ENCODE results near the gene PFN3.

The PFN3 gene

DNA sequence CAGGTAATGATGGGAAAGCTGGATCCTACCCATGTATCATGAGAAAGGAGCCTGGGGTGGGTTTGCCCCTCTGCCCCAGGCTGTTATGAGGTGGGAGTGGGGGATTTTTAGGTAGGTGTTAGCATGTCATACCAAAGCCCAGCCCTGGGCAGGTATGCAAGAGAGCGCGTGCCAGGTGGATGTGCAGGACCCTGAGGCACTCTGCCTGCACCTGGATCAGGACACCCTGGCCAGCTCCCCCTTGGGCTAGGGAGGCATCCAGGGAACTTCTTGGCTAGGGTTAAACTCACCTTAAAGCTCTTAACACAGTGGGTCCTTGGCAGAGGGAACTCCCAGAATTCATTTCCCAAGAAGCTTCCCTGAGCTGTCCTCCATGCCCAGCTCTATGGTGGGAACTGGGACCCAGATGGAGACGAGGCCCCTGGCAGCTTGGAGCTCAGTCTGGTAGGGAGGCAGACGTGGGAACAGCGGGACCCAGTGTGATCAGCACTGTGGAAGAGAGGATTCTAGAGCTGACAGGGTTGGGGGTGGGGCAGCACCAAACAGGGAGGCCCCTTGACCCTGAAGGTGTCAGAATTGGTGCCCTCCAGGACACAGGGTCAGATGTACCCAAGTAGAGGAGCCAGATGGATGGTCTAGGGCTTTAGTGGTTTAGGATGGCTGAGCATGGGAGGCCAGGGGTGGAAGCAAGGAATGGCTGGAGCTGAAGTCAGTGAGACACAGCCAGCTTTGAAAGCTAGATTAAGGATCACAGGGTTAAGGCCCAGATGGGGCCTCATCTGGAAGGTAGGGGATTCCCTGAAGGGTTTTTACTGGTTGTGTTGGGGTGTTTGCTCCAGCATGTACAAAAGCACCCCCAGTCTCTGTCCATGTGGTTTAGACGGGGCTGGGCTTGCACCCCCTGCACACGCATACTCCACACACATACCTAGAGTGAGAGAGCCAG is 43.9 kb upstream of the PFN3 start:
- Histone ChIP-seq H3K27me3 (replicated peaks; ENCODE audit: control insufficient read depth, insufficient read depth, low read length, poor library complexity, severe bottlenecking) (no peaks in the 10 kb centered on the region), H3K9me3 (ENCODE audit: control insufficient read depth, low read length) (no peaks in the 10 kb centered on the region), H3K4me3 (ENCODE audit: insufficient read depth, low read depth, low read length, poor library complexity, severe bottlenecking) (no peak overlapping the region), H3K27ac (ENCODE audit: insufficient read depth, low read length, poor library complexity, severe bottlenecking) (peak overlapping the region; percentile 93), H3K4me1 (ENCODE audit: control insufficient read depth, insufficient read depth, low read length, poor library complexity, severe bottlenecking) (peaks cover 62% of the 10 kb centered on the region), H3K36me3 (ENCODE audit: control insufficient read depth, insufficient read depth, low read length) (peaks cover 37% of the 10 kb centered on the region)
- no peak for DNase-seq

DNA sequence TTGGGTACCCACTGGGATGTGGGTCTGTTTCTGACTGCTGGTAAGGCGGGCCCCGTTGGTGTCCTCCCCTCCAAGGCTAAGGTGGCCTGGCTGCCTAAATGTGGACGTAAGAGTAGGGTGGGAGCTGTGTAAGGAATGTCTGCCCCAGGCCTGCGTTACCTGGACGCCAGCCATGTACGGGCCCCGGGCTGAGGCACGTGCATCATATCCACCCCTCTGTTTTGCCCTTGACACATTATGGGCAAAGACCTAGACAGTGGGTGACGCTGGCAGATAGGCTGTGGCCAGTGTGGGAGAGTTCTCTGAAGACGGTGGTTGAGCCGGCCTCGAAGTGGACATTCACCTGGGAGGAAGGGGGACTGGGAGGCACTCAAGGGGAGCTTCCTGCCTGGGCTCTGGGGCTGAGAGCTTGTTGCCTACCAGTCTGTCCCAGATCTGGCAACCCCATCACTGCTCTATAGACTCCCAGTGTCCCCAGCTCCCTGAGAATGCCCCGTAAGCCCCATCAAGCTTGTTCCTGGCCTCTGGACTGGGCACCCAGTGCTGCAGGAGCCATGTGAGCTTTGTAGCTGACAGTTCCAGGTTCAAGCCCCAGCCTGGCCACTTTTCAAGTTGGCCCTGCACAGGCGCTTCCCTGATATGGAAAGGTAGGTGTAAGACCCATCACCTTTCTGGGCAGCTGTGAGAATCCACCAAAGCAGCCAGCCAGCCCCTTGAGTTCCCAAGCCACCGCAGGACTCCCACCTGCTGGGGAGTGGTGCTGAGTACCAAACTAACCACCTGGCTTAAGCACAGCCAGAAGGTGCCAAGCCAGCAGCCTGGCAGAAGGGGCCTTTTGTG is 42.9 kb upstream of the PFN3 start:
- H3K4me3 ChIP-seq (ENCODE audit: insufficient read depth, low read depth, low read length, poor library complexity, severe bottlenecking): no peak overlapping the region
- no peaks in the 10 kb centered on the region for H3K27me3 ChIP-seq (replicated peaks; ENCODE audit: control insufficient read depth, insufficient read depth, low read length, poor library complexity, severe bottlenecking)
- no peak for DNase-seq
- no peaks in the 10 kb centered on the region for H3K9me3 ChIP-seq (ENCODE audit: control insufficient read depth, low read length)
- peaks cover 43% of the 10 kb centered on the region for H3K36me3 ChIP-seq (ENCODE audit: control insufficient read depth, insufficient read depth, low read length)
- H3K4me1 ChIP-seq (ENCODE audit: control insufficient read depth, insufficient read depth, low read length, poor library complexity, severe bottlenecking): peaks cover 66% of the 10 kb centered on the region
- peak overlapping the region; percentile 93 for H3K27ac ChIP-seq (ENCODE audit: insufficient read depth, low read length, poor library complexity, severe bottlenecking)

DNA sequence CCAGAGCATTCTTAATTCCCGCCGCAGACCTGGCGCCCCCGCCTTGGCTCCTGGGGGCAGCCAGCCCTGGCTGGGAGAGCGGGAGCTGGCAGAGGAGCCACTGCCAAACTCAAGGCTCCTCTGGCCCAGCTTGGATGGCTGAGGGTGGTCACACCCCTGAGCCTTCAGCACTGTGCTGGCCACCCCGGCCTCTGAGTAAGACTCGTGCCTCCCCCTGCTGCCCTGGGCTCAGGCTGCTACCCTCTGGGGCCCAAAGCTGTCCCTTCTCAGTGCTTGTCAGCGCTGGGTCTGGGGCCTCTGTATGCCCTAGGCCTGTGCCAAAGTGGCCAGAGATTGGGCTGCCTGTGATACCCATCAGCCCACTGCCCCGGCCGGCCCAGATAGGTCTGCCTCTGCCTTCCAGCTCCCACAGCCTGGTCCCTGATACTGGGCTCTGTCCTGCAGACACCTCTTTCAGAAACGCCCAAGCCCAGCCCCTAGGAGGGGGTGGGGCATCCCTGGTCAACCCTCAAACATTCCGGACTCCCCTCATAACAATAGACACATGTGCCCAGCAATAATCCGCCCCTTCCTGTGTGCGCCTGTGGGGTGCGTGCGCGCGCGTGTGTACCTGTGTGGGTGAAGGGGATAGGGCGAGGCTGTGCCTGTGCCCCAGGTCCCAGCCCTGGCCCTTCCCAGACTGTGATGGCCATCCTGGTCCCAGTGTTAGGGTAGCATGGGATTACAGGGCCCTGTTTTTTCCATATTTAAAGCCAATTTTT is 41.8 kb upstream of the PFN3 start:
- no peak for DNase-seq
- Histone ChIP-seq H3K27me3 (replicated peaks; ENCODE audit: control insufficient read depth, insufficient read depth, low read length, poor library complexity, severe bottlenecking) (no peaks in the 10 kb centered on the region), H3K27ac (ENCODE audit: insufficient read depth, low read length, poor library complexity, severe bottlenecking) (peak overlapping the region; percentile 11), H3K36me3 (ENCODE audit: control insufficient read depth, insufficient read depth, low read length) (peaks cover 52% of the 10 kb centered on the region), H3K4me3 (ENCODE audit: insufficient read depth, low read depth, low read length, poor library complexity, severe bottlenecking) (no peak overlapping the region), H3K4me1 (ENCODE audit: control insufficient read depth, insufficient read depth, low read length, poor library complexity, severe bottlenecking) (peaks cover 63% of the 10 kb centered on the region), H3K9me3 (ENCODE audit: control insufficient read depth, low read length) (no peaks in the 10 kb centered on the region)

DNA sequence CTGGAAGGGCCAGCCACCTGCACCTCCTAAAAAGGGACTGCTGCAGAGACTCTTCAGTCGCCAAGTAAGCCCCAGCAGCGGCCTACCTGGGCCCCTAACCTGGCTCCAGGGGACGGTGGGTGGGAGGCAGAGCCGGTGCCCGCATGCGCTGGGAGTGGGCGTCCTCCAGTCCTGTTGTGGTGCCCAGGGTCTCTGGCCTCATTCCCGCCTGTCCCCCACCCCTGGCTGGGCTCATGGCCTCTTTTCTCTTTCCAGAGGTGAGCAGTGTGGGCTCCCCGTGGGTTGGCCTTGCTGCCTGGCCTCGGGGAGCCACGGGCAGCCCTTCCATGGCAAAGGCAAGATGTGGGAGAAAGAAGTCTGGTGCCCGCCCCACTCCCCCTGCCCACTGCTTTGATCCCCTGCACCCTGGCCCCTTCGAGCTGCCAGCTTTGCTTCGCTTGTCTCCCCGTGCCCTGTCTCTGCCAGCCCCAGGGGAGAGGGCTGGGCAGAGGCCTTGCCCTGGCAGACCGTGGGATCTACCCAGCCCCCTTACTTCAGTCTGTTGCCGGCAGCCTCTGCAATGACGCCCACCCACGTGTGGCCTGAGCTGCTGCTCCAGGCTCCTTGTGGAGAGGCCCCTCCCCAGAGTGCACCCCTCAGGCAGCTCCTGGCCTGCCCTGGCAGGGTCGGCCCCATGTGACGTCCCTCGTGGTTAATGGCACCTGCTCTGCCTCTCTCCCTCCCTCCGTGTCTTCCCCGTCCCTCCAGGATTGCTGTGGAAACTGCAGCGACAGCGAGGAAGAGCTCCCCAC is 40.7 kb upstream of the PFN3 start:
- Histone ChIP-seq H3K4me3 (ENCODE audit: insufficient read depth, low read depth, low read length, poor library complexity, severe bottlenecking) (no peak overlapping the region), H3K27ac (ENCODE audit: insufficient read depth, low read length, poor library complexity, severe bottlenecking) (peak overlapping the region; percentile 92), H3K36me3 (ENCODE audit: control insufficient read depth, insufficient read depth, low read length) (peaks cover 63% of the 10 kb centered on the region), H3K9me3 (ENCODE audit: control insufficient read depth, low read length) (no peaks in the 10 kb centered on the region), H3K27me3 (replicated peaks; ENCODE audit: control insufficient read depth, insufficient read depth, low read length, poor library complexity, severe bottlenecking) (no peaks in the 10 kb centered on the region), H3K4me1 (ENCODE audit: control insufficient read depth, insufficient read depth, low read length, poor library complexity, severe bottlenecking) (peaks cover 70% of the 10 kb centered on the region)
- DNase-seq: no peak

DNA sequence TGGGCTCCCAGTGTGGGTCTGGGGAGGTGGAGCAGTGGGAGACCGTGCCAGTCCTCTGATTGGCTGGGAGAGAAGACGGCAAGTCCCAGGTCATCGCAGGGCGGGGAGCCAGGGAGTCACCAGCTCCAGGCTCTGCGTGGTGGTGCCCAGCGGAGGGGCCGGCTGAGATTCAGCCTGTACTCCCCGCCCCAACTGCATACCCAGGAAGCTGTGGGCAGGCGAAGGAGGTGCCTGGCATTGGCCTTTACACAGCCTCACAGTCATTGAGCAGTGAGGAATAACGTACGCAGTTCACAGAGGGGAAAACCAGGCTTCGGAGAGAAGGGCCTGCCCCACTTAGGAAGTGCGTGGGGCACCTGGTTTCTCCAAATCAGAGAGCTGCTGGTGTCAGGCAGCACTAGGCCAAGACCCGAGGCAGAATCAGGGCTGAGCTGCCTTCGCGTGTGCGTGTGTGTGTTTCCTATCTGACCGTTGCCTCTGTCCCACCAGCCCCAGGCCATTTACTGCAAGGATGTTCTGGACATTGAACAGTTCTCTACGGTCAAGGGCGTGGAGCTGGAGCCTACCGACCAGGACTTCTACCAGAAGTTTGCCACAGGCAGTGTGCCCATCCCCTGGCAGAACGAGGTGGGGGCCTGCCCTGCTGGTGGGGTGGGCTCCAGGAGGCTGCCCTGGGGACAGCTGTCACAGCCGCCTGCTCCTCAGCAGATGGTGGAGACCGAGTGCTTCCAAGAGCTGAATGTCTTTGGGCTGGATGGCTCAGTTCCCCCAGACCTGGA is 39.9 kb upstream of the PFN3 start:
- DNase-seq: peak; percentile 58 to 68 (median 60)
- Histone ChIP-seq H3K4me3 (ENCODE audit: insufficient read depth, low read depth, low read length, poor library complexity, severe bottlenecking) (no peak overlapping the region), H3K9me3 (ENCODE audit: control insufficient read depth, low read length) (no peaks in the 10 kb centered on the region), H3K27ac (ENCODE audit: insufficient read depth, low read length, poor library complexity, severe bottlenecking) (peak overlapping the region; percentile 92), H3K27me3 (replicated peaks; ENCODE audit: control insufficient read depth, insufficient read depth, low read length, poor library complexity, severe bottlenecking) (no peaks in the 10 kb centered on the region), H3K4me1 (ENCODE audit: control insufficient read depth, insufficient read depth, low read length, poor library complexity, severe bottlenecking) (peaks cover 69% of the 10 kb centered on the region), H3K36me3 (ENCODE audit: control insufficient read depth, insufficient read depth, low read length) (peaks cover 71% of the 10 kb centered on the region)

DNA sequence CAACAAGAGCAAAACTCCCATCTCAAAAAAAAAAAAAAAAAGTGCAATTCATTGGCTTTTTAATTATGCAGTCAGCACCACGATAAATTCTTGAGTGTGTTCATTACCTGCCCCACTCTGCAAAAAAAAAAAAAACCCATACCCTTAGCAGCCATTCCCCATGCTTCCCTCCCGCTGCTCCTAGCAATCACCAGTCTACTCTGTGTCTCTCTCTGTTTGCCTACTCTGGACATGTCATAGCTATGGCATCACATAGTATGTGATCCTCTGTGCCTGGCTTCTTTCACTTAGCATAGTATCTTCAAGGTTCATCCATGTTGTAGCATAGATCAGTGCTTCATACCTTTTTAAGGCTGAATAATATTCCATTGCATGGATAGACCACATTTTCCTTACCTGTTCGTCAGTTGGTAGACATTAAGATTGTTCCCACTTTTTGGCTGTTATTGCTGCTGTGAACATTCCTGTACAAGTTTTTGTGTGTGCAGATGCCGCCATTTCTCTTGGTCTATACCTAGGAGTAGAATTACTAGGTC is 39.1 kb upstream of the PFN3 start:
- Histone ChIP-seq H3K36me3 (ENCODE audit: control insufficient read depth, insufficient read depth, low read length) (peaks cover 78% of the 10 kb centered on the region), H3K27ac (ENCODE audit: insufficient read depth, low read length, poor library complexity, severe bottlenecking) (peak overlapping the region; percentile 92)

DNA sequence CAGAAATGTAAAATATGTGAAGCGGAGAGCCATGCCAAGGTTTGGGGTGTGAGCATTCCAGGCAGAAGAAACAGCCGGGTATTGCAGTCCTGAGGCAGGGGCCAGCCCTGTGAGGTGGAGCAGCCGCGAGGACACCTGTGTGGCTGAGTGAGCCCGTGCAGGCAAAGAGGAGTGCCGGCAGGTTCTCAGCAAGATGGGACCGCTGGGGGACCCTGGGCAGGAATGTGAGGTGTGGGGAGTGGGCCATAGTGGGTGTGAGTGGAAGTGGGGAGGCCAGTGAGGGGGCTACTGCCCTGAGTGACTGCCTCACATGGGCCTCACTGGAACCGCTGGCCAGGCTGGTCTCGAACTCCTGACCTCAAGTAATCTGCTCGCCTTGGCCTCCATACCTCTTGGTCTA is 38.0 kb upstream of the PFN3 start:
- Histone ChIP-seq H3K27ac (ENCODE audit: insufficient read depth, low read length, poor library complexity, severe bottlenecking) (peak overlapping the region; percentile 13), H3K27me3 (replicated peaks; ENCODE audit: control insufficient read depth, insufficient read depth, low read length, poor library complexity, severe bottlenecking) (no peaks in the 10 kb centered on the region), H3K4me3 (ENCODE audit: insufficient read depth, low read depth, low read length, poor library complexity, severe bottlenecking) (no peak overlapping the region), H3K36me3 (ENCODE audit: control insufficient read depth, insufficient read depth, low read length) (peaks cover 86% of the 10 kb centered on the region), H3K4me1 (ENCODE audit: control insufficient read depth, insufficient read depth, low read length, poor library complexity, severe bottlenecking) (peaks cover 72% of the 10 kb centered on the region), H3K9me3 (ENCODE audit: control insufficient read depth, low read length) (no peaks in the 10 kb centered on the region)
- no peak for DNase-seq

More for the DNA sequence above, 39.1 kb upstream of the PFN3 start:
- no peak for DNase-seq
- H3K27me3 ChIP-seq (replicated peaks; ENCODE audit: control insufficient read depth, insufficient read depth, low read length, poor library complexity, severe bottlenecking): no peaks in the 10 kb centered on the region
- no peak overlapping the region for H3K4me3 ChIP-seq (ENCODE audit: insufficient read depth, low read depth, low read length, poor library complexity, severe bottlenecking)
- peaks cover 69% of the 10 kb centered on the region for H3K4me1 ChIP-seq (ENCODE audit: control insufficient read depth, insufficient read depth, low read length, poor library complexity, severe bottlenecking)
- no peaks in the 10 kb centered on the region for H3K9me3 ChIP-seq (ENCODE audit: control insufficient read depth, low read length)

DNA sequence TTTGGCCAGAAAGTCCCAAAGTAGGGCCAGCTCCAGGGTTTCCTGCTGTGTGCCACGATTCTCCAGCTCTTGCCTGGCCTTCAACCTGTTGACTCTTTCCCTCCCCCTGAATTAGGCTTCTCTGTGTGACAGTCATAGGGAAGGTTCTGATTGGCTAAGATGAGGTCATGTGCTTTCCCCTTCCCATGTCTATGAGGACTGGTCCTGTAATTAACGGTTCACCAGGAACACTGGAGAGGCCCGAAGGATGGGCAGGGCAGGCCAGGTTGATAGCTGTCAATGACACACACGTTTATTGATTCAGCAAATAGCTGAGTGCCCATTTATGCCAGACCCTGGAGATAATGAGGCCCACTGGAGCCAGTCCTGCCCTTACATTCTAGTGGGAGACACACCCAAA is 37.2 kb upstream of the PFN3 start:
- DNase-seq: no peak
- Histone ChIP-seq H3K36me3 (ENCODE audit: control insufficient read depth, insufficient read depth, low read length) (peaks cover 88% of the 10 kb centered on the region), H3K27ac (ENCODE audit: insufficient read depth, low read length, poor library complexity, severe bottlenecking) (peak overlapping the region; percentile 46), H3K27me3 (replicated peaks; ENCODE audit: control insufficient read depth, insufficient read depth, low read length, poor library complexity, severe bottlenecking) (no peaks in the 10 kb centered on the region), H3K9me3 (ENCODE audit: control insufficient read depth, low read length) (no peaks in the 10 kb centered on the region), H3K4me3 (ENCODE audit: insufficient read depth, low read depth, low read length, poor library complexity, severe bottlenecking) (no peak overlapping the region), H3K4me1 (ENCODE audit: control insufficient read depth, insufficient read depth, low read length, poor library complexity, severe bottlenecking) (peaks cover 80% of the 10 kb centered on the region)

All from effector memory CD4-positive, alpha-beta T cell (primary cell).